GM12865 (cell line): ENCODE measurements around the gene KLHDC1.
"Not testable (repeated sequence)": the region's sequence is repeated elsewhere in the genome, so short reads cannot be mapped to it uniquely, and the experiment has no call there.

Source experiments
- DNase-seq: peaks from one replicate; pipeline ENCODE4 v3.0.0; 2010; ENCODE audit warnings: low read depth
- H3K4me3 ChIP-seq: 2 replicates; pipeline ENCODE4 v1.5.1; 2011; ENCODE audit warnings: mild to moderate bottlenecking, low read depth, low read length, control low read depth
- TF ChIP-seq, protein P1 (sequence below): IDR thresholded peaks from 2 replicates; pipeline ENCODE4 v1.5.1; 2011; ENCODE audit warnings: low read length, control low read depth, low read depth, inconsistent platforms; ENCODE audit not compliant: insufficient read depth; ENCODE audit errors: missing control alignments

KLHDC1 gene

DNA sequence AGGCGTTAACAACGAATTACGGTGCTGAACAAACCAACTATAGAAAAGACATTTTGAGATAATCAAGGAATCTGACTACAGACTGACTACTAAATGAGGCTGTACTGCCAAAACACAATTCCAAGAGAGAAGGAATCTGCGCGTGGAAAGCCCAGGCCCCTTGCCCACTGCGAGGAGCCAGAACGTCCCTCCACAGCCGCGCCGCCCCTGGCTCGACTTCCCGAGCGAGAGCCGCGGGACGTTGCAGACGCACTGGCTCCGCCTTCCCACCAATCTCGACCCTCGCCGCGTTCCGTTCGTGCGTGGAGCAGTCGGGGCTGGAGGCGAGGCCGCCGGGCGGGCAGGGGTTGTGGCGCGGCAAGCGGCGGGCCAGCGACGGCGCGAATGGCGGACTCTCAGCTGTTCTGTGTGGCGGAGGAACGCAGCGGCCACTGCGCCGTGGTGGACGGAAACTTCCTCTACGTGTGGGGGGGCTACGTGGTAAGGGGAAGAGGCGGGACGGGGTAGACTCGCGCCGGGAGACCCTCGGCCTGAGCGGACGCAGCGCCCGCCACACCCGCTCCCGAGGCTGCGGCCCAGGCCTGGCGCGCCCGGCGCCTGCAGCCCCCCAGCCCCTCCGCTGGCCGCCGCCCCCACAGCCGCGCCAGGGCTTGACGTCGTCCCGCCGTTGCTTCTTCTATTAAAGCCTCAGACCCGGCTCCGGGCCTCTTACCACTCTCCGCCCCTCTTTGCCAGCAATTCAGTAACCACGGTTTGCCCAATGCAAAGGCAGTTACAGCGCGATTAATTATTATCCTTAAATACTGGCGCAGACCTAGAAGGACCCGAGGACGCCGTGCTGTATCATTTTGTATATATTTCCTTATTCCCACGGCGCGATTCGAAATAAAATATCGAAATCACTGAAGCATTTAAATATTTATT is at the start of gene KLHDC1:
KLHDC1 (plus strand) TSS at position 310 of the 924 bp plus-strand sequence; CDS start at position 385, 75 bp downstream.
- TF ChIP-seq, protein P1, sequence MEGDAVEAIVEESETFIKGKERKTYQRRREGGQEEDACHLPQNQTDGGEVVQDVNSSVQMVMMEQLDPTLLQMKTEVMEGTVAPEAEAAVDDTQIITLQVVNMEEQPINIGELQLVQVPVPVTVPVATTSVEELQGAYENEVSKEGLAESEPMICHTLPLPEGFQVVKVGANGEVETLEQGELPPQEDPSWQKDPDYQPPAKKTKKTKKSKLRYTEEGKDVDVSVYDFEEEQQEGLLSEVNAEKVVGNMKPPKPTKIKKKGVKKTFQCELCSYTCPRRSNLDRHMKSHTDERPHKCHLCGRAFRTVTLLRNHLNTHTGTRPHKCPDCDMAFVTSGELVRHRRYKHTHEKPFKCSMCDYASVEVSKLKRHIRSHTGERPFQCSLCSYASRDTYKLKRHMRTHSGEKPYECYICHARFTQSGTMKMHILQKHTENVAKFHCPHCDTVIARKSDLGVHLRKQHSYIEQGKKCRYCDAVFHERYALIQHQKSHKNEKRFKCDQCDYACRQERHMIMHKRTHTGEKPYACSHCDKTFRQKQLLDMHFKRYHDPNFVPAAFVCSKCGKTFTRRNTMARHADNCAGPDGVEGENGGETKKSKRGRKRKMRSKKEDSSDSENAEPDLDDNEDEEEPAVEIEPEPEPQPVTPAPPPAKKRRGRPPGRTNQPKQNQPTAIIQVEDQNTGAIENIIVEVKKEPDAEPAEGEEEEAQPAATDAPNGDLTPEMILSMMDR = no peak
- peak; percentile 73 for DNase-seq
- peak within 1 kb of the TSS; percentile 81 for H3K4me3 ChIP-seq

DNA sequence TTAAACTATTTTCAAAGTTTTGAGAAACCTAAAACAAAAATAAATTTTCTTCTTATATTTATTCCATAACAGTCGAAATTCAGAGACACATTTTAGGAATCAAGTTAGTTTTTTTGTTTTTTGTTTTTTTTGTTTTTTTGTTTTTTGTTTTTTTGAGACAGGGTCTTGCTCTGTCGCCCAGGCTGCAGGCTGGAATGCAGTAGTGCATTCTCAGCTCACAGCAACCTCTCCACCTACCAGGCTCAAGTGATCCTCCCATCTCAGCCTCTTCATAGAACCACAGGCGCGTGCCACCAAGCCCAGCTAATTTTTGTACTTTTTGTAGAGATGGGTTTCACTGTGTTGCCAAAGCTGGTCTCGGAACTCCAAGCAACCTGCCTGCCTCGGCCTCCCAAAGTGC is 39.4 kb upstream of the KLHDC1 start:
- no peak for DNase-seq
- H3K4me3 ChIP-seq = no peak overlapping the region
- TF ChIP-seq, protein P1 = no peak

- DNase-seq = no peak
- no peak overlapping the region for H3K4me3 ChIP-seq
- TF ChIP-seq, protein P1 = no peak
Measured at GRCh38 chr14:49654511-49654910, 38.4 kb upstream of the KLHDC1 start.

GRCh38 chr14:49657500-49657899 is 35.4 kb upstream of the KLHDC1 start:
- not testable (repeated sequence) for H3K4me3 ChIP-seq, DNase-seq

- H3K4me3 ChIP-seq = no peak overlapping the region
- TF ChIP-seq, protein P1 = no peak
- no peak for DNase-seq
Measured at GRCh38 chr14:49659526-49660455, 33.1 kb upstream of the KLHDC1 start.

- DNase-seq = no peak
- TF ChIP-seq, protein P1 = no peak
- H3K4me3 ChIP-seq = no peak overlapping the region
Measured at GRCh38 chr14:49670475-49670874, 22.4 kb upstream of the KLHDC1 start.

- TF ChIP-seq, protein P1 = no peak
- DNase-seq = no peak
- no peak overlapping the region for H3K4me3 ChIP-seq
Measured at GRCh38 chr14:49673586-49673985, 19.3 kb upstream of the KLHDC1 start.
